ENCODE data around the gene CNDP1.

GRCh38 chr18:74534981-74535649 lies 815 bp downstream of the CNDP1 start:
- no peak for TF ChIP-seq CTCF (conservative IDR thresholded peaks at IDR 0.05 in 1 of 2, IDR thresholded peaks at IDR 0.05 in 1 of 2; ENCODE audit: extremely low read depth in 1 of 2, insufficient read depth in 1 of 2, low read depth in 1 of 2, low read length in 2 of 2)
- TF ChIP-seq EZH2 (IDR thresholded peaks at IDR 0.05; ENCODE audit: borderline replicate concordance, low read length): no peak
